Measurements from ENCODE around the gene MAP3K14. TPM values are rescaled to one million over a fixed set of nuclear protein-coding genes. Genes with fewer than 3 reads are reported as not detected.

MAP3K14 gene
- total RNA-seq, 2 experiments from 2014 or later, result 31.6 to 31.9 TPM

GRCh38 chr17:45266372-45266926 is 50.4 kb downstream of the MAP3K14 start:
- ATAC-seq (no peak), DNase-seq (no peak)
- intact Hi-C loops (cut with micrococcal nuclease), result no loop called here
- Mint-ChIP-seq H3K27ac (peak overlapping the region; percentile 64), H3K27me3 (no peaks in the 10 kb centered on the region), H3K4me3 (no peak overlapping the region), H3K36me3 (ENCODE audit: low read depth) (peaks cover 56% of the 10 kb centered on the region), H3K4me1 (ENCODE audit: low read depth) (peaks cover 45% of the 10 kb centered on the region), H3K9me3 (no peaks in the 10 kb centered on the region)
- no peak for TF ChIP-seq CTCF (IDR thresholded peaks at IDR 0.05)
- ChIA-PET POLR2A (interaction anchor here (0.9 to 1.4 kb wide), 4 partner anchors 17 to 135 kb away, joined by 3 read pairs; no protein-coding TSS in a partner anchor), CTCF (interaction anchor here (1.1 to 2.9 kb wide), 8 partner anchors 7 to 131 kb away, joined by 3 to 27 read pairs (median 5); partner anchors contain the start of gene ACBD4)

- CTCF ChIA-PET, result interaction anchor here (1.0 to 2.9 kb wide), 9 partner anchors 11 to 130 kb away, joined by 3 to 27 read pairs (median 5); partner anchors contain the start of gene ACBD4
- H3K4me3 Mint-ChIP-seq, result no peak overlapping the region
- H3K36me3 Mint-ChIP-seq (ENCODE audit: low read depth), result peaks cover 54% of the 10 kb centered on the region
- no peak for DNase-seq
- no peaks in the 10 kb centered on the region for H3K27me3 Mint-ChIP-seq
- H3K4me1 Mint-ChIP-seq (ENCODE audit: low read depth), result peaks cover 45% of the 10 kb centered on the region
- POLR2A ChIA-PET, result interaction anchor here (1.0 to 1.4 kb wide), 3 partner anchors 28 to 135 kb away, joined by 3 read pairs; no protein-coding TSS in a partner anchor
- no peaks in the 10 kb centered on the region for H3K9me3 Mint-ChIP-seq
- ATAC-seq, result no peak
- no peak for TF ChIP-seq CTCF (IDR thresholded peaks at IDR 0.05)
- intact Hi-C loops (cut with micrococcal nuclease), result no loop called here
- H3K27ac Mint-ChIP-seq, result peak overlapping the region; percentile 64
Measured at GRCh38 chr17:45265821-45266220, 51.0 kb downstream of the MAP3K14 start.

- no peak for DNase-seq
- CTCF ChIA-PET, result interaction anchor here (1.0 to 2.9 kb wide), 5 partner anchors 16 to 130 kb away, joined by 3 to 27 read pairs (median 3); partner anchors contain the start of gene ACBD4
- Mint-ChIP-seq H3K36me3 (ENCODE audit: low read depth) (peaks cover 46% of the 10 kb centered on the region), H3K27ac (no peak overlapping the region), H3K4me1 (ENCODE audit: low read depth) (peaks cover 37% of the 10 kb centered on the region), H3K27me3 (no peaks in the 10 kb centered on the region), H3K4me3 (no peak overlapping the region), H3K9me3 (no peaks in the 10 kb centered on the region)
- intact Hi-C loops (cut with micrococcal nuclease), result loop anchor here (5.0 kb wide), 1 partner anchor 43 kb away; the partner anchor contains the start of gene FMNL1
- no peak for ATAC-seq
- no peak for TF ChIP-seq CTCF (IDR thresholded peaks at IDR 0.05)
- POLR2A ChIA-PET, result interaction anchor here (0.6 to 2.1 kb wide), 5 partner anchors 8 to 1561 kb away, joined by 3 to 5 read pairs (median 3); no protein-coding TSS in a partner anchor
Measured at GRCh38 chr17:45264988-45265387, 51.8 kb downstream of the MAP3K14 start.

- H3K27me3 Mint-ChIP-seq, result no peaks in the 10 kb centered on the region
- ChIA-PET CTCF (interaction anchor here (1.6 to 2.9 kb wide), 2 partner anchors 28 to 45 kb away, joined by 4 to 27 read pairs; no protein-coding TSS in a partner anchor), POLR2A (interaction anchor here (0.6 to 2.1 kb wide), 3 partner anchors 13 to 1562 kb away, joined by 3 to 5 read pairs (median 3); no protein-coding TSS in a partner anchor)
- no peaks in the 10 kb centered on the region for H3K9me3 Mint-ChIP-seq
- DNase-seq (no peak), ATAC-seq (no peak)
- TF ChIP-seq CTCF (IDR thresholded peaks at IDR 0.05), result no peak
- peak overlapping the region; percentile 15 for H3K27ac Mint-ChIP-seq
- intact Hi-C loops (cut with micrococcal nuclease), result loop anchor here (5.0 kb wide), 1 partner anchor 42 kb away; the partner anchor contains the start of gene FMNL1
- no peak overlapping the region for H3K4me3 Mint-ChIP-seq
- H3K36me3 Mint-ChIP-seq (ENCODE audit: low read depth), result peaks cover 41% of the 10 kb centered on the region
- H3K4me1 Mint-ChIP-seq (ENCODE audit: low read depth), result peaks cover 33% of the 10 kb centered on the region
Measured at GRCh38 chr17:45264430-45264829, 52.4 kb downstream of the MAP3K14 start.

GRCh38 chr17:45263477-45263860 is 53.4 kb downstream of the MAP3K14 start:
- ChIA-PET POLR2A (interaction anchor here (0.6 to 2.1 kb wide), 4 partner anchors 14 to 55 kb away, joined by 3 to 9 read pairs (median 4); no protein-coding TSS in a partner anchor), CTCF (interaction anchor here (0.8 to 2.2 kb wide), 7 partner anchors 8 to 130 kb away, joined by 3 to 9 read pairs (median 5); partner anchors contain the start of gene ACBD4)
- H3K9me3 Mint-ChIP-seq, result no peaks in the 10 kb centered on the region
- H3K27ac Mint-ChIP-seq, result peak overlapping the region; percentile 85
- DNase-seq (no peak), ATAC-seq (no peak)
- H3K27me3 Mint-ChIP-seq, result no peaks in the 10 kb centered on the region
- H3K4me1 Mint-ChIP-seq (ENCODE audit: low read depth), result peaks cover 33% of the 10 kb centered on the region
- no peak for TF ChIP-seq CTCF (IDR thresholded peaks at IDR 0.05)
- intact Hi-C loops (cut with micrococcal nuclease), result loop anchor here (5.0 kb wide), 1 partner anchor 41 kb away; the partner anchor contains the start of gene FMNL1
- H3K36me3 Mint-ChIP-seq (ENCODE audit: low read depth), result peaks cover 36% of the 10 kb centered on the region
- no peak overlapping the region for H3K4me3 Mint-ChIP-seq
